Stimulated activated CD4-positive, alpha-beta T cell treated with anti-CD3 and anti-CD28 coated beads, TNF-alpha, amount 100 ng/mL, for 48 hours (primary cell): Measurements from ENCODE around the gene PGD.
"Not testable (repeated sequence)": the region's sequence is repeated elsewhere in the genome, so short reads cannot be mapped to it uniquely, and the experiment has no call there.

Source experiments
- DNase-seq, 3 donors: peaks; one replicate each; pipeline ENCODE4 v3.0.0-alpha.2; 2020; ENCODE audit warnings: low read depth in 3 of 3

PGD gene

DNA sequence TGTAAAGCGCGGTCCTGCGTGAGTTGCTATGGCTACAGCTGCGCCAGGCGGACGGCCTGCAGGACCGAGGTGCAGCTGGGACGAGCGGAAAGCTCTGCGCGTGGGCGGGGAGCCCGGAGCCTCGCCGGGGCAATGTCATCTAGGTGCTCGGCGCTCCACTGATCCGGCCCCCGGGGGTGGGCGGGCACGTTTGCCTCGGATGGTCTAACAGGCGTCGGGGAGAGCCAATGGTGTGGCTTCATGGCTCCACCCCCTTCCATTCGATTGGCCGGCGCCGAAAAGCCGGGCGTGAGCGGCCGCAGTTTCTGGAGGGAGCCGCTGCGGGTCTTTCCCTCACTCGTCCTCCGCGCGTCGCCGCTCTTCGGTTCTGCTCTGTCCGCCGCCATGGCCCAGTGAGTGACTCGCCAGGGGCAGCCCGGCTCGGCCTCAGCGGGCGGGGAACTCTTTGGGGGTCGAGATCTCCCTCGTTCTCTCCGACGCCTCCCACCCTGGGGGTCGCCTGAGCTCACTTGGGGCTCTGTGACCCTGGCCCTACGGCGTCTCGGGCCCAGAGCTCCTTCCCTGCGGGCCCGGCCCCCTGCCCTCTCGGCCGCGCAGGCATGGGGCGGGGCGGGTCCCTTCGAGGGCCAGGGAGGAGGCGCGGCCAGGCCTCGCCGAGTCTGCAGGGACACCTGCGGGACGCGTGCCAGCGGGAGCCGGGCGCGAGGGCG is at the start of gene PGD:
Gene PGD (plus strand): TSS at position 331 of the 710 bp plus-strand sequence. CDS start 54 bp downstream, at position 385.
- DNase-seq, result peak; percentile 97 to 98 (median 97)

- no peak for DNase-seq
These were observed 45.6 kb upstream of the PGD start for GRCh38 chr1:10353282-10353681.

GRCh38 chr1:10353693-10354092 is 45.2 kb upstream of the PGD start:
- DNase-seq, result no peak

GRCh38 chr1:10360045-10360444 is 38.8 kb upstream of the PGD start:
- DNase-seq, result no peak

DNA sequence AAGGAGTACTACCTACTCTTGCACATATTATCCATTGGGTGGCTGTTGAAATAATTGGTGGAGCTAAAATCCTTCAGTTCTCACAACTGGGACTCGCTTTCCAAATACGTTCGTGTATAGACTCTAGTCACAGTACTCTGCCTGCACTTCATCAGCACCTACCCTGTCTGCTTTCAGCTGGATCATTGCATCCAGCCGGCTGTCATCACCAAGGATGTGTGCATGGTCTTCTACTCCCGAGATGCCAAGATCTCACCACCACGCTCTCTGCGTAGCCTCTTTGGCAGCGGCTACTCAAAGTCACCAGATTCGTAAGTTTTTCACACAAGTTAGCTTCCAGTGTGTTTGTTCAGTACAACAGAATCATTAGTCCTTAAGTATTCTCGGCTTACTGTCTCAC is 37.3 kb upstream of the PGD start:
- DNase-seq, result no peak

GRCh38 chr1:10368194-10368593 is 30.7 kb upstream of the PGD start:
- DNase-seq, result no peak

- DNase-seq, result no peak
These were observed 24.4 kb upstream of the PGD start for GRCh38 chr1:10374442-10374860.

DNA sequence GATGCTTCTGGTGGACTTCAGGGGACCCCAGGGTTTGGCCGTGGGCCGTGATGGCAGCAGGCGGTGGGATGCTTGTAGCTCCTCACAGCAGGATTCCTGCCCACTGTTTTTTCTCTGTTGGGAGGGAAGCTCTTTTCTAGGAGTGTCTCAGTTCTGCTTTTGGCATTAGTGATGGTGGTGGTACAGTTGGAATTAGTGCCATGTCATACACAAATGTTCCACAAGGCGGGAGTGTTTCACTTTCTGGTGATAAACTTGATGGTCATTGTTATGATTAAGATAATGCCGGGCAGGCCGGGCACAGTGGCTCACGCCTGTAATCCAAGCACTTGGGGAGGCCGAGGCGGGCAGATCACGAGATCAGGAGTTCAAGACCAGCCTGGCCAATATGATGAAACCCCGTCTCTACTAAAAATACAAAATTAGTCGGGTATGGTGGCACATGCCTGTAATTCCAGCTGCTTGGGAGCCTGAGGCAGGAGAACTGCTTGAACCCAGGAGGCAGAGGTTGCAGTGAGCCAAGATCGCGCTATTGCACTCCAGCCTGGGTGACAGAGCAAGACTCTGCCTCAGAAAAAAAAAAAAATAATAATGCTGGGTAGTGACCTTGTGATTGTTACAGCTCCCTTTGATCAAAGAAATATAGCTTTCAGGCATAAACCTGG is 21.4 kb upstream of the PGD start:
- DNase-seq, result not testable (repeated sequence)

DNA sequence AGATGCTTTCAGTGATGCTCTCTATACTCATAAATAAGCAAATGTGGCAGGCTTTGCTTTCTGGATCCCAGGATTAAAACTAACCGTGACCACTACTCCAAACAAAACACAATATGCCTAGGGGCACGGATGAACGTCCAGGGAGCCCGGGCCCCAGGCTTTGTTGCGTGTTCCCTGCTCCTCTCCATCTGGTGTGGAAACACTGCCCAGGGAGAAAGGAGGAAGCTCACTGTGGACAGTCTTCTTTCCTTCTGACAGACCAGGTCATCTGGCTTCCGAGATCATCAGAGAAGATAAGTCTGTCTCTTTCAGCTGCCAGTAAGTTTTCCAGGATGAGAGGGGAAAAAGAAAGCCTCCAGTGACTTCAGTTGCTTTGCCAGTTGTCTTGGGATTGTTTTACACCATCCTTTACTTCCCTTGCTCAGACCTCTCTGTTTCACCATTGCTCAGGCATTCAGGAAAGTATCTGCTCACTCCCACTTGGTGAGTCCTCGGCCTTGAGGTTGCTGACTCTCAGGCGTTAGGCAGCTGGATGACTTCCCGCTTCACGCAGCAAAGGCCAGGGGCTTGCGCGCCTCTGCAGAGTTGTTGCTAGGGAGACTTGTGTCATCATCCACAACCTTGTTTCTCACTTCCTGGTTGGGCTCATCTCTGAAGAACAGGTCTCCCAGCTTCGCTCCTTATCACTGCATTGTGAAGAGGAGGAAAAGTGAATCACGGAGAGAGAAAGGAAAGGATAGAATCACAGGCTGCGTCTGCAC is 20.6 kb upstream of the PGD start:
- no peak for DNase-seq

GRCh38 chr1:10379101-10379620 is 19.7 kb upstream of the PGD start:
- no peak for DNase-seq

DNA sequence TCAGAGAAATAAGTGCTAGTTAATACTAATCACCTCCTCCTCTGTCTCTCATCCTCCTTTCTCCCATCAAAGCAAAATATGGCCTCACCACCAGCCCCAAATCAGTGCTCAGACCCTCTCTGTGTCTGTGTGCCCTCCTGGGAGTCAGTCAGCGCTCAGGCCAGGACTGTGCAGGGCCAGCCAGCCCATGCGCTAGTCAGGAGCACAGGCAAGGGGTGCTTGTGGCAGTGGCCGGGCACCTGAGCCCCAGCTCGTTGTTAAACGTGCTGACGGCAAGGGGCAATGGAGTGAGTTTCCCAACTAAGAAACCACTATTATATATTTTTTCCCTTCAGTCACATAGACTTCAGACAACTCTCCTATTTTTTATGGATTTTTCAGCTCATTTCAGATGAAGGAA is 19.2 kb upstream of the PGD start:
- DNase-seq, result no peak

GRCh38 chr1:10380594-10381275 is 18.1 kb upstream of the PGD start:
- no peak for DNase-seq

DNA sequence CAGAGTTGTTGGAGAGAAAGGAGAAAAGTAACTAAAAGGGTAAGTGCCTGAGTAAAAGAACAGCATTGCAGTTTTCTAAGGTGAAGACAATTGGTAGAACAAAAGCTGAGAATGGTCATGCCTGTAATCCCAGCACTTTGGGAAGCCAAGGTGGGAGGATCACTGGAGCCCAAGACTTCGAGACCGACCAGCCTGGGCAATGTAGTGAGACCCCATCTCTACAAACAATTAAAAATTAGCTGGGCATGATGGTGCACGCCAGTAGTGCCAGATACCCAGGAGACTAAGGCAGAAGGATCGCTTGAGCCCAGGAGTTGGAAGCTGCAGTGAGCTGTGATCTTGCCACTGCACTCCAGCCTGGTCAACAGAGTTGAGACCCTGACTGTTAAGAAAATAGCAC is 15.2 kb upstream of the PGD start:
- no peak for DNase-seq

- DNase-seq, result no peak
These were observed 14.6 kb upstream of the PGD start for GRCh38 chr1:10384219-10384618.

DNA sequence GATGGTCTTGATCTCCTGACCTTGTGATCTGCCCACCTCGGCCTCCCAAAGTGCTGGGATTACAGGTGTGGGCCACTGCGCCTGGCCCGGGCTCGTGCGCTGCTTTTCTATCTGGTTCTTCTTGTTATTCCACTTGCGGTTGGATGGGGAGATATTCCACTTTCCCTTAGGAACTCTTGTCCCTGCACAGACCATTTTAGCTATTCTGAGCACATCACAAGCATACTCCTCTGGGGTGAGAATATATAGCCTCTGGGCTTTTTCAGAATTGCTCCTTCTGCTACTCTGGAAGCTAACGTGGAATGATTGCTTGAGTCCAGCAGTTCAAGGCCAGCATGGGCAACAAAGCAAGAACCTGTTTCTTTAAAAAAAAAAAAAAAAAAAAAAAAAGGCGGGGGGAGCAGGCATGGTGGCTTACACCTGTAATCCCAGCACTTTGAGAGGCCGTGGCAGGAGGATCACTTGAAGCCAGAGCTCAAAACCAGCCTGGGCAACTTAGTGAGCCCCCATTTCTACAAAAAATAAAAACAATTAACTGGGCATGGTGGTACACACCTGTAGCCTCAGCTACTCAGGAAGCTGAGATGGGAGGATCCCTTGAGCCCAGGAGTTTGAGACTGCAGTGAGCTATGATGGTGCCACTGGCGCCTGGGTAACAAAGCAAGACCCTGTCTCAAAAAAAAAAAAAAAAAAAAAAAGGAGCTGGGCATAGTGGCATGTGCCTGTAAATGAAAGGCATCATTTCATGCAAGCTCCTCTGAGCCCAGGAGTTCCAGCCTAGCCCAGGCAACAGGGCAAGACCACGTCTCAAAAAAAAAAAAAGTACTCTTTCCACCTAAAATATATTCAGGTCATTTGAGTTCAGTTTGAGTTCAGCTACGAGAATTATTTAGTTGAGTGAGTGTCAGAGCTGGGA is 11.8 kb upstream of the PGD start:
- no peak for DNase-seq

- DNase-seq, result no peak
These were observed 11.0 kb upstream of the PGD start for GRCh38 chr1:10387677-10388386.

DNA sequence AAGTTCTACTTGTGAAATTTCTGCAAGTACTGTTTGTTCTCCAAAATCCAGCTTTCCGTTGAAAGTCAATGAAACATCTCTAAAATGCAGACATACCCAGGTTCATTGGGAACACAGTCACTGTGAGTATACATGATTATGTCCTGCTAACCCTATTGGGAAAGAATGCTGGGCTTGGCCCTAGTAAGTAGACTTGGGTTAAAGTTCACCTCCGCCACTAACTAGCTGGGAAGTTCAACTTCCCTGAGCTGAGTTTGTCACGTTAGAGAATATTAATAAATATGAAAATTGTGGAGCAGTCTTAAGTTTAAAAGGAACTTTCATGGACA is 10.5 kb upstream of the PGD start:
- DNase-seq, result no peak

GRCh38 chr1:10389271-10389973 is 9.4 kb upstream of the PGD start:
- DNase-seq, result no peak

DNA sequence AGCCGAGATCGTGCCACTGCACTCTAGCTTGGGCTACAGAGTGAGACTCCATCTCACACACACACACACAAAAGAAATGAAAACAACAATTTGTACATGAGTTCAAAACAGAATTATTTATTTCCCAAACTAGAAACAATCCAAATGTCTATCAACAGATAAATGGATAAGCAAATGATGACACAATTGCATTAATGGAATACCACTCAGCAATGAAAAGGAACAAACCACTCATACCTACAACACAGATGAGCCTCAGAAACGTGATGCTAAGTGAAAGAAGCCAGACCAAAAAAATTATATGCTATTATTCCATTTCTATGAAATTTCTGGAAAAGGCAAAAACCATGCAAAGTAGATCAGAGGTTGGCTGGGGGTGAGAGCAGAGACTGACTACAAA is 2.0 kb upstream of the PGD start:
- DNase-seq, result no peak

DNA sequence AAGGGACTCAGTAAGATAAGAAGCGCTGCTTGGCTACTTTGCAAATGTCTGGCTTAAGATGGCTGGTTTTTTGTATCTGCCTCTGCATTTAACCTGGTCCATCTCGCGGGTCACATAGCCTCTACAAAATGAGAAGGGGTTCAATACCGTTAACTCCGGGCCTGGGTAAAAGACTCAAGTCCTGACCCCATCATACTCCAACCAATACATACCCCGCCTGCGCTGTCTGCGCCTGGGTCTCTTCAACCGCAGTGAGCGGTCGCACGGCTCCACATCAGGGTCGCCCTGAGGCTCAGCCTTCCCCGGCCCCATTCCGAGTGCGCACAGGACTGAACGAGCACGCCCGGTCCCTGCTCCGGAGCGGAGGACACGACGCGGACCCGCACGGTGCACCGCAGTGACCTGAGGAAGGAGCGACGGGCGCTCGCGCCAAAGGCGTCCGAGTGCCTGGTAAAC is 558 bp upstream of the PGD start:
- peak in 1 of 3 donors; percentile 6 for DNase-seq
